Fibroblast of lung (primary cell): ENCODE results near the gene SUGCT.

Source experiments
- EZH2 ChIP-seq: IDR thresholded peaks from 2 replicates; pipeline ENCODE4 v1.5.1; 2012; ENCODE audit warnings: low read length, control low read depth, mild to moderate bottlenecking; ENCODE audit errors: missing control alignments
- TF ChIP-seq, protein P1 (sequence below), 2 donors: IDR thresholded peaks in 1 of 2; conservative IDR thresholded peaks in 1 of 2; 1 replicate in 1 of 2; 2 replicates in 1 of 2; pipeline ENCODE4 v1.5.1; 2011 to 2012; ENCODE audit warnings: low read length in 2 of 2, control low read depth in 1 of 2, inconsistent platforms in 1 of 2, low read depth in 1 of 2, mild to moderate bottlenecking in 1 of 2

DNA sequence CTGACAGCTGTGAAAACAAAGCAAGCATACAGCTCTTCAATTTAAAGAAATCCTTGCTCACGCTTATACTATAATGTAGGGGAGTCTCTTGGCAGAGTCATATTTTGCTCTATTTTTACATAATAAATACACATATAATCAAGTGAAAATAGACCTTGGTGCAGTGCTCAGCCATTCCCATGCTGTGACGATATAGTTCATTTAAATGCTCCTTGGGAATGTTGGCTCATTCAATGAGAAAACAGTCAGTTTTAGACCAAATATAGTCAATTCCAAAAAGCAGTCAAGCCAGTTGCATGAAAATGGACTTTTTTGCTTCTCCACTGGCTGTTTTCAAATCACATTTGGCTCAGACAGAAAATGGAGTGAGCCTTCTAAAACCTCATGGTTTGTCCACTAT is 587.4 kb downstream of the SUGCT start:
- TF ChIP-seq, protein P1, sequence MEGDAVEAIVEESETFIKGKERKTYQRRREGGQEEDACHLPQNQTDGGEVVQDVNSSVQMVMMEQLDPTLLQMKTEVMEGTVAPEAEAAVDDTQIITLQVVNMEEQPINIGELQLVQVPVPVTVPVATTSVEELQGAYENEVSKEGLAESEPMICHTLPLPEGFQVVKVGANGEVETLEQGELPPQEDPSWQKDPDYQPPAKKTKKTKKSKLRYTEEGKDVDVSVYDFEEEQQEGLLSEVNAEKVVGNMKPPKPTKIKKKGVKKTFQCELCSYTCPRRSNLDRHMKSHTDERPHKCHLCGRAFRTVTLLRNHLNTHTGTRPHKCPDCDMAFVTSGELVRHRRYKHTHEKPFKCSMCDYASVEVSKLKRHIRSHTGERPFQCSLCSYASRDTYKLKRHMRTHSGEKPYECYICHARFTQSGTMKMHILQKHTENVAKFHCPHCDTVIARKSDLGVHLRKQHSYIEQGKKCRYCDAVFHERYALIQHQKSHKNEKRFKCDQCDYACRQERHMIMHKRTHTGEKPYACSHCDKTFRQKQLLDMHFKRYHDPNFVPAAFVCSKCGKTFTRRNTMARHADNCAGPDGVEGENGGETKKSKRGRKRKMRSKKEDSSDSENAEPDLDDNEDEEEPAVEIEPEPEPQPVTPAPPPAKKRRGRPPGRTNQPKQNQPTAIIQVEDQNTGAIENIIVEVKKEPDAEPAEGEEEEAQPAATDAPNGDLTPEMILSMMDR (conservative IDR thresholded peaks at IDR 0.05 in 1 of 2, IDR thresholded peaks at IDR 0.05 in 1 of 2; ENCODE audit: low read depth in 1 of 2, low read length in 2 of 2) = no peak
- TF ChIP-seq EZH2 = no peak
